Measurements from ENCODE around the gene HTRA3. TPM values are rescaled to one million over a fixed set of nuclear protein-coding genes. Genes with fewer than 3 reads are reported as not detected.

HTRA3 gene
- 10 to 100 TPM in 1 of 6 donors, 1 to 10 TPM in 4, under 1 TPM in 1; 0.56 to 15.6 (median 2.8) TPM for total RNA-seq
- polyA plus RNA-seq = 1 to 10 TPM; 2.4 to 3.0 TPM

DNA sequence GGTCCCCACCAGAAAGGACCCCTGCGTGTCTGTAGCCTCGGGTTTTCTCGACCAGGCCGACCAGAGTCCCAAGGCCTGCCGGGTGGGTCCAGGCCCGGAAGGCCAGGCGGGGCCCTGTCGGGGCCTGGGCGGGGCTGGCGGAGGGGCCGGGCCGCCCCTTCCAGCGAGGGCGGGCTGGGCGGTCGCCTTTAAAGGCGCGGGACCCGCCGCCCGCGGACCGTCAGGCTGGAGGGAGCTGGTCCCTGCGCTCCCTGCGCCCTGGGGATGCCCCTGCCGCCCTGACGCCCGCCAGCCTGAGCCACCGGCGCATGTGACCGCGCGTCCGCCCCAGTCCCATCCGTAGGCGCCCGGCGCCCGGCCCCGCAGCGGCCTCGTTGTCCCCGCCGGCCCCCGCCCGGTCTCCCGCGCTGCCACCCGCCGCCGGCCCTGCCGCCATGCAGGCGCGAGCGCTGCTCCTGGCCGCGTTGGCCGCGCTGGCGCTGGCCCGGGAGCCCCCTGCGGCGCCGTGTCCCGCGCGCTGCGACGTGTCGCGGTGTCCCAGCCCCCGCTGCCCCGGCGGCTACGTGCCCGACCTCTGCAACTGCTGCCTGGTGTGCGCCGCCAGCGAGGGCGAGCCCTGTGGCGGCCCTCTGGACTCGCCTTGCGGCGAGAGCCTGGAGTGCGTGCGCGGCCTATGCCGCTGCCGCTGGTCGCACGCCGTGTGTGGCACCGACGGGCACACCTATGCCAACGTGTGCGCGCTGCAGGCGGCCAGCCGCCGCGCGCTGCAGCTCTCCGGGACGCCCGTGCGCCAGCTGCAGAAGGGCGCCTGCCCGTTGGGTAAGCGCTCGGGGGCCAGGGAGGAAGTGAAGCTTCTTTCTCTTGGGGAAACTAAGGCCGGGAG lies at the start of gene HTRA3:
TSS of gene HTRA3 (plus strand) at position 220 of the 883 bp plus-strand sequence. CDS start at position 435, 215 bp downstream.
- Histone ChIP-seq H3K36me3 (no peaks in the 10 kb centered on the region), H3K27ac (no peak within 1 kb of the TSS), H3K4me1 (no peaks in the 10 kb centered on the region), H3K9me3 (no peaks in the 10 kb centered on the region), H3K27me3 (peaks cover 0 to 3% (median 0%) of the 10 kb centered on the region in 4 donors), H3K4me3 (peak within 1 kb of the TSS in 2 of 4 donors; percentile 25 to 37)
- ATAC-seq = peak in 3 of 4 donors; percentile 18 to 42 (median 34)
- peak in 2 of 6 donors; percentile 11 to 58 for DNase-seq
- TF ChIP-seq, protein P1, sequence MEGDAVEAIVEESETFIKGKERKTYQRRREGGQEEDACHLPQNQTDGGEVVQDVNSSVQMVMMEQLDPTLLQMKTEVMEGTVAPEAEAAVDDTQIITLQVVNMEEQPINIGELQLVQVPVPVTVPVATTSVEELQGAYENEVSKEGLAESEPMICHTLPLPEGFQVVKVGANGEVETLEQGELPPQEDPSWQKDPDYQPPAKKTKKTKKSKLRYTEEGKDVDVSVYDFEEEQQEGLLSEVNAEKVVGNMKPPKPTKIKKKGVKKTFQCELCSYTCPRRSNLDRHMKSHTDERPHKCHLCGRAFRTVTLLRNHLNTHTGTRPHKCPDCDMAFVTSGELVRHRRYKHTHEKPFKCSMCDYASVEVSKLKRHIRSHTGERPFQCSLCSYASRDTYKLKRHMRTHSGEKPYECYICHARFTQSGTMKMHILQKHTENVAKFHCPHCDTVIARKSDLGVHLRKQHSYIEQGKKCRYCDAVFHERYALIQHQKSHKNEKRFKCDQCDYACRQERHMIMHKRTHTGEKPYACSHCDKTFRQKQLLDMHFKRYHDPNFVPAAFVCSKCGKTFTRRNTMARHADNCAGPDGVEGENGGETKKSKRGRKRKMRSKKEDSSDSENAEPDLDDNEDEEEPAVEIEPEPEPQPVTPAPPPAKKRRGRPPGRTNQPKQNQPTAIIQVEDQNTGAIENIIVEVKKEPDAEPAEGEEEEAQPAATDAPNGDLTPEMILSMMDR (IDR thresholded peaks at IDR 0.05) = no peak
- intact Hi-C loops (cut with DNase I) = no loop called here
- WGBS, 2 donors = 3% methylated on average over 72 to 111 of the region's 111 CpGs
- no peak for FAIRE-seq

DNA sequence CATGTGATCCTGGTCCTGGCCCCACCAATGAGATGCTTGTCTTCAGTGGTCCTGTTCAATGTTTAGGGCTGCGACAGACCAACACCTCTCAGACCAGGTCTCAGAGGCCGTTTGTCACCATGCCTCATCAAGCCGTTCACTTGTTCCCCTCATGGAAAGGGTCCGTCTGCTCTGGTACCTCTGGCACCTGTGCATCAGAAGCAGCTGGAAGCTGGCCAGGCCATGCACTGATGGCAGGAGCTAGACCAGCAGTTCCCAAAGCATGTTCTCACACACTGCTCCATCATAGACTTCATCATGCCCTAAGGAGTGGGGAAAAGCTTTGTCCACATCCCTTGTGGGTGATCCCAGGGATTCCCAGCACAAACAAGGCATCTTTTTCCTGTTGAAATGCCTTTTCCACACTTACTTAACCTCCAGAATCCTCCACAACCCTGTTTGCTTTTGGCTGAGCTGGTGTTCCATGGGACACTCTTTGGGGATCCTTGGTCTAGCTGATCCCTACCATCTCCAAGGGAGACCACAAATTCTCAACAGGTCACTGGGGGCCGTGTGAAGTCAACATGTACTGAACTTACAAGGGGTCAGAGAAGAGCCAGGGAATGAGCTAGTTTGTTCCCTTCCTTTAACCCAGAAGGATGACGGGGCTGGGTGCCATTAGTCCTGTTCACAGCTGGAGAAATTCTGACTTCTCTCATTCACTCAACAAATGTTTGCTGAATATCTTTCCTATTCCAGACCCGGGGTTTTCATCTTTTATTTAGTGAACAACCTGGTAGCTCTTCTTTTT lies 48.7 kb upstream of the HTRA3 start:
- no peak for FAIRE-seq
- no peak overlapping the region for H3K4me3 ChIP-seq
- peaks cover 3 to 6% (median 5%) of the 10 kb centered on the region in 3 donors for H3K4me1 ChIP-seq
- TF ChIP-seq, protein P1 (IDR thresholded peaks at IDR 0.05) = no peak
- peaks cover 0 to 29% (median 6%) of the 10 kb centered on the region in 3 donors for H3K36me3 ChIP-seq
- DNase-seq = peak in 2 of 6 donors; percentile 29 to 41
- no peaks in the 10 kb centered on the region for H3K9me3 ChIP-seq
- peak overlapping the region in 1 of 4 donors; percentile 39 for H3K27ac ChIP-seq
- no peaks in the 10 kb centered on the region for H3K27me3 ChIP-seq
- intact Hi-C loops (cut with DNase I) = no loop called here
- ATAC-seq = no peak
- WGBS, 2 donors = 94 to 96% methylated on average over 7 of the region's 7 CpGs

DNA sequence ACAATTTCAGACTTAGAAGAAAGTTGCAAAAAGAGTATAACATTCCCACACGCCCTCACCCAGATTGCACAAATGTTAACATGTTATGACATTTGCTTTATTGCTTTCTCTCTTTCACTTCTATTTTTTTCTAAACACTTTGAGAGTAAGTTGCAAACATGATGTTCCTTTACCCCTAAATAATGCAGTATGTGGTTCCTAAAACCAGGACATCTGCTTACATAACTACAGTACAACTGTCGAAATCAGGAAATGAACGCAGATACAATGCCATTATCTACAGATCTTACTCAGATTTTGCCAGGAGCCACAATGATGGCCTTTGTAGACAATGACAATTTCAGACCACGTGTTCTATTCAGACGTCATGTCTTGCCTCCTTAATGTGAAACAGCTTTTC lies 48.1 kb upstream of the HTRA3 start:
- 84 to 88% methylated on average over 5 of the region's 5 CpGs for WGBS, 2 donors
- TF ChIP-seq, protein P1 (IDR thresholded peaks at IDR 0.05) = no peak
- H3K4me3 ChIP-seq = no peak overlapping the region
- peak in 3 of 4 donors; percentile 17 to 45 (median 26) for ATAC-seq
- no peak for FAIRE-seq
- DNase-seq = no peak
- H3K4me1 ChIP-seq = peaks cover 6 to 11% (median 11%) of the 10 kb centered on the region in 3 donors
- no peaks in the 10 kb centered on the region for H3K27me3 ChIP-seq
- peaks cover 0 to 29% (median 2%) of the 10 kb centered on the region in 3 donors for H3K36me3 ChIP-seq
- peak overlapping the region in 2 of 4 donors; percentile 22 to 39 for H3K27ac ChIP-seq
- intact Hi-C loops (cut with DNase I) = no loop called here
- no peaks in the 10 kb centered on the region for H3K9me3 ChIP-seq

DNA sequence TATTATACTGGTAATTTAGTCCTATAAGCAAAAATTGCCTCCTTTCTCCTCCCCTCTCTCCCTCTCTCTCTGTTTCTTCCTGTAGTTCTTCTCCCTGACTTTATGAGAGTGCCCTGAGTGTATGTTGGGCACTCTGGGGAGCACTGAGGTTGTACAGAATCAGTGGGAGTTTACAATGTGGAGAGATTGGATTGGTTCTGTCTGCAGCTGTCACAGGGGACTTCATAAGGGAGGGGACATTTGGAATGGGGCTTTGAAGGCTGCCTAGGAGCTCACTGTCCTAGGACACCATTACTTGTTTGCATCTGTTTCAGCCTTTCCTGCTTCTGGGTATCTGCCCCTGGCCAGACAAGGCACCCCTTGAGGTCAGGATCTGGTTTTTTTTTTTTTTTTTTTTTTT lies 47.6 kb upstream of the HTRA3 start:
- no peak for ATAC-seq
- intact Hi-C loops (cut with DNase I) = no loop called here
- no peak for DNase-seq
- TF ChIP-seq, protein P1 (IDR thresholded peaks at IDR 0.05) = no peak
- Histone ChIP-seq H3K27me3 (no peaks in the 10 kb centered on the region), H3K9me3 (no peaks in the 10 kb centered on the region), H3K4me1 (peaks cover 6 to 15% (median 11%) of the 10 kb centered on the region in 3 donors), H3K4me3 (no peak overlapping the region), H3K27ac (peak overlapping the region in 2 of 4 donors; percentile 22 to 57), H3K36me3 (peaks cover 0 to 29% (median 2%) of the 10 kb centered on the region in 3 donors)
- FAIRE-seq = no peak
